ENCODE results near the gene SCG2. TPM values are rescaled to one million over a fixed set of nuclear protein-coding genes. Genes with fewer than 3 reads are reported as not detected.

Gene SCG2
- total and polyA plus RNA-seq, 5 donors, result 0.09 to 0.61 (median 0.23) TPM

DNA sequence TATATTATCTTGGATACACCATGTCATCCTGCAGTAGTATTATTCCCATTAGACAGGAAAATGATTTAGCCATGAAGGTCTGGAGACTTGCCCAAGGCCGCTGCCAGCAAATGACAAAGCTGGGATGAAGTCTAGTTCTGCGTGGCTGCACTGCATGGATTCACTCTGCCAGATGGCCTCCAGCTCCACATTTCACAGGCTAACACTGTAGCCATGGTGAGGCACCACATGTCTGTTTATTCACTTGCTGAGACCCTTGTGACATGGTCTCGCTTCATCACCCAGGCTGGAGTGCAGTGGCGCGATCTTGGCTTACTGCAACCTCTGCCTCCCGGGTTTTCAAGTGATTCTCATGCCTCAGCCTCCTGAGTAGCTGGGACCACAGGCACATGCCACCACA, 31.5 kb upstream of the SCG2 start:
- no peak for ATAC-seq
- intact Hi-C loops (cut with DNase I), result no loop called here
- Histone ChIP-seq H3K27me3 (ENCODE audit: control insufficient read depth, insufficient read depth) (no peaks in the 10 kb centered on the region), H3K9me3 (ENCODE audit: control insufficient read depth, low read length) (no peaks in the 10 kb centered on the region), H3K4me1 (ENCODE audit: control insufficient read depth, insufficient read depth, low read length) (no peaks in the 10 kb centered on the region), H3K4me3 (ENCODE audit: low read length) (no peak overlapping the region), H3K27ac (ENCODE audit: low read length) (no peak overlapping the region)
- no peak for DNase-seq
- WGBS, result 85% methylated on average over 6 of the region's 6 CpGs

DNA sequence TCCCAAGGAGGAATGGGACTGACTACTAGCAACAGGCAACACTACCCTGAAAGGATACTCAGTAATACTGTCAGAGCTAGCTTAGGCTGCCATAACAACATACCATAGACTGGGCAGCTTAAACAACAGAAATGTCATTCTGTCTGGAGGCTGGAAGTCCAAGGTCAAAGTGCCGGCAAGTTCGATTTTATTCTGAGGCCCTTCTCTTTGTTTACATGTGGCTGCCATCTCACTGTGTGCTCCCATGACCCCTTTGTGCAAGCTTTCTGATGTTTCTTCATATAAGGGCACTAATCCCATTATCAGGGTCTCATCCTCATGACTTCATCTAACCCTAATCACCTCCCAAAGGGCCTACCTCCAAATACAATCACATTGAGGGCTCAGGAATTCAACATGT, 30.7 kb upstream of the SCG2 start:
- Histone ChIP-seq H3K4me1 (ENCODE audit: control insufficient read depth, insufficient read depth, low read length) (no peaks in the 10 kb centered on the region), H3K9me3 (ENCODE audit: control insufficient read depth, low read length) (no peaks in the 10 kb centered on the region), H3K27me3 (ENCODE audit: control insufficient read depth, insufficient read depth) (no peaks in the 10 kb centered on the region), H3K27ac (ENCODE audit: low read length) (no peak overlapping the region), H3K4me3 (ENCODE audit: low read length) (no peak overlapping the region)
- DNase-seq, result no peak
- ATAC-seq, result no peak
- 84% methylated on average over 2 of the region's 2 CpGs for WGBS
- intact Hi-C loops (cut with DNase I), result no loop called here

- no peaks in the 10 kb centered on the region for H3K27me3 ChIP-seq (ENCODE audit: control insufficient read depth, insufficient read depth)
- no peak overlapping the region for H3K4me3 ChIP-seq (ENCODE audit: low read length)
- intact Hi-C loops (cut with DNase I), result no loop called here
- DNase-seq, result no peak
- H3K9me3 ChIP-seq (ENCODE audit: control insufficient read depth, low read length), result no peaks in the 10 kb centered on the region
- H3K27ac ChIP-seq (ENCODE audit: low read length), result no peak overlapping the region
- ATAC-seq, result no peak
- no peaks in the 10 kb centered on the region for H3K4me1 ChIP-seq (ENCODE audit: control insufficient read depth, insufficient read depth, low read length)
- 26% methylated on average over 2 of the region's 2 CpGs for WGBS
These were observed 24.6 kb upstream of the SCG2 start for GRCh38 chr2:223626716-223627115.

DNA sequence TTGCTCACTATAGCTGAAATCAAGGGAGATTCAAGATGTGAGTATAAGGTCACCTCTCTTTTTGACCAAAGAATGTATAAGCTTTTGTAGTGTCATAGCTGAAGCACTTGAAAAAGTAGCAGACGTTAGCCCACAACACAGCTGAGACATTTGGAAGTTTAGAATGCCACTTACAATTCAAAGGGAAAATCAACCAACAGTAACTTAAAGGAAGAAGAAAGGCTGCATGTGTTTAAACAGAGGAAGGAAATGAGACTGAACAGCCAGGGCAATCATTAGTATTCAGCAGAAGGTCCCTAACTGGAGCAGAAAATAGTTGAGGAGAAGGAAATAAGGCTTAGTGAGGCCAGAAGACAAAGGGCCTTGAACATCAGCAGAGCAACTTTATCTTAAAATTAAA, 23.5 kb upstream of the SCG2 start:
- H3K9me3 ChIP-seq (ENCODE audit: control insufficient read depth, low read length), result no peaks in the 10 kb centered on the region
- no peaks in the 10 kb centered on the region for H3K4me1 ChIP-seq (ENCODE audit: control insufficient read depth, insufficient read depth, low read length)
- WGBS, result 63% methylated on average over 1 of the region's 1 CpG
- ATAC-seq (no peak), DNase-seq (no peak)
- H3K4me3 ChIP-seq (ENCODE audit: low read length), result no peak overlapping the region
- intact Hi-C loops (cut with DNase I), result no loop called here
- H3K27ac ChIP-seq (ENCODE audit: low read length), result no peak overlapping the region
- H3K27me3 ChIP-seq (ENCODE audit: control insufficient read depth, insufficient read depth), result no peaks in the 10 kb centered on the region

DNA sequence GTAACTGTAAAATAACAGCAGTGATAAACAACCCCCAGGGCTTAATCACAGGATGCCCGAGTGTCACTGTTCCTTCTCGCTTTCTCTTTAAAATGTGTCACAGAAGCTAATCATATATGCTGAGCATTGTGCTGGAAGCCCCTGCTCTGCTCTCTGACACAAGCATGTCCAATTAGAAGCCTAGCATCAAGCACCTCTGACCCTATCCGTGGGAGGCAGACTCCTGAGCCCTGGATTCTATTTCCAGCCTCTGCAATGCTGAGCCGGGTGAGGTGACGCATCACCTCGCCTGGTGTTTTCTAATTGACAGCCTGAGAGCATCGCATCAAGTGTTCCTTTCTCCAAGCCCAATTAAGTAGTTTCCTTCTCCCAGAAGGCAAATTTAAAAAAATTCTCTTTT, 19.7 kb upstream of the SCG2 start:
- H3K27me3 ChIP-seq (ENCODE audit: control insufficient read depth, insufficient read depth), result no peaks in the 10 kb centered on the region
- no peak overlapping the region for H3K4me3 ChIP-seq (ENCODE audit: low read length)
- H3K9me3 ChIP-seq (ENCODE audit: control insufficient read depth, low read length), result no peaks in the 10 kb centered on the region
- 50% methylated on average over 7 of the region's 7 CpGs for WGBS
- ATAC-seq (no peak), DNase-seq (no peak)
- no peak overlapping the region for H3K27ac ChIP-seq (ENCODE audit: low read length)
- intact Hi-C loops (cut with DNase I), result no loop called here
- H3K4me1 ChIP-seq (ENCODE audit: control insufficient read depth, insufficient read depth, low read length), result no peaks in the 10 kb centered on the region

GRCh38 chr2:223619486-223620129, 17.4 kb upstream of the SCG2 start:
- 78% methylated on average over 7 of the region's 7 CpGs for WGBS
- H3K4me1 ChIP-seq (ENCODE audit: control insufficient read depth, insufficient read depth, low read length), result no peaks in the 10 kb centered on the region
- no peak for ATAC-seq
- no peak overlapping the region for H3K4me3 ChIP-seq (ENCODE audit: low read length)
- intact Hi-C loops (cut with DNase I), result no loop called here
- no peaks in the 10 kb centered on the region for H3K9me3 ChIP-seq (ENCODE audit: control insufficient read depth, low read length)
- H3K27me3 ChIP-seq (ENCODE audit: control insufficient read depth, insufficient read depth), result no peaks in the 10 kb centered on the region
- no peak for DNase-seq
- no peak overlapping the region for H3K27ac ChIP-seq (ENCODE audit: low read length)

GRCh38 chr2:223618172-223619035, 16.2 kb upstream of the SCG2 start:
- no peak overlapping the region for H3K27ac ChIP-seq (ENCODE audit: low read length)
- no peaks in the 10 kb centered on the region for H3K9me3 ChIP-seq (ENCODE audit: control insufficient read depth, low read length)
- ATAC-seq (no peak), DNase-seq (peak in 1 of 3 donors; percentile 29)
- H3K4me3 ChIP-seq (ENCODE audit: low read length), result no peak overlapping the region
- H3K27me3 ChIP-seq (ENCODE audit: control insufficient read depth, insufficient read depth), result no peaks in the 10 kb centered on the region
- 29% methylated on average over 13 of the region's 13 CpGs for WGBS
- intact Hi-C loops (cut with DNase I), result no loop called here
- H3K4me1 ChIP-seq (ENCODE audit: control insufficient read depth, insufficient read depth, low read length), result no peaks in the 10 kb centered on the region

DNA sequence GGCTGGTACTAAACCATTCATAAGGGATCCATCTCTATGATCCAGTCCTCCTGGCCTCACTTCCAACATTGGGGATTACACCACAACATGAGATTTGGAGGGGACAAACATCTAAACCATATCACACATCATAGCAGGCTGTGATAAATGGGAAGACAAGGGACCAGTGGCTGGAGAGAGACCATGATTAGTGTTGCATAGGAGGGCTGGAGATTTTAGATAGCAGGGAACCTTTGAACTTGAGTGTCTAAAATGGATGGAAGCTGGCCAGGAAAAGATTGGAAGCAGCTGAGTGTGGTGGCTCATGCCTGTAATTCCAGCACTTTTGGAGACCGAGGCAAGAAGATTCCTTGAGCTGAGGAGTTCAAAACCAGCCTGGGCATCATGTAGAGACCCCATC, 12.4 kb upstream of the SCG2 start:
- Histone ChIP-seq H3K9me3 (ENCODE audit: control insufficient read depth, low read length) (no peaks in the 10 kb centered on the region), H3K4me1 (ENCODE audit: control insufficient read depth, insufficient read depth, low read length) (no peaks in the 10 kb centered on the region), H3K27ac (ENCODE audit: low read length) (no peak overlapping the region), H3K27me3 (ENCODE audit: control insufficient read depth, insufficient read depth) (no peaks in the 10 kb centered on the region), H3K4me3 (ENCODE audit: low read length) (no peak overlapping the region)
- no peak for DNase-seq
- ATAC-seq, result no peak
- WGBS, result 76% methylated on average over 1 of the region's 1 CpG
- intact Hi-C loops (cut with DNase I), result no loop called here

DNA sequence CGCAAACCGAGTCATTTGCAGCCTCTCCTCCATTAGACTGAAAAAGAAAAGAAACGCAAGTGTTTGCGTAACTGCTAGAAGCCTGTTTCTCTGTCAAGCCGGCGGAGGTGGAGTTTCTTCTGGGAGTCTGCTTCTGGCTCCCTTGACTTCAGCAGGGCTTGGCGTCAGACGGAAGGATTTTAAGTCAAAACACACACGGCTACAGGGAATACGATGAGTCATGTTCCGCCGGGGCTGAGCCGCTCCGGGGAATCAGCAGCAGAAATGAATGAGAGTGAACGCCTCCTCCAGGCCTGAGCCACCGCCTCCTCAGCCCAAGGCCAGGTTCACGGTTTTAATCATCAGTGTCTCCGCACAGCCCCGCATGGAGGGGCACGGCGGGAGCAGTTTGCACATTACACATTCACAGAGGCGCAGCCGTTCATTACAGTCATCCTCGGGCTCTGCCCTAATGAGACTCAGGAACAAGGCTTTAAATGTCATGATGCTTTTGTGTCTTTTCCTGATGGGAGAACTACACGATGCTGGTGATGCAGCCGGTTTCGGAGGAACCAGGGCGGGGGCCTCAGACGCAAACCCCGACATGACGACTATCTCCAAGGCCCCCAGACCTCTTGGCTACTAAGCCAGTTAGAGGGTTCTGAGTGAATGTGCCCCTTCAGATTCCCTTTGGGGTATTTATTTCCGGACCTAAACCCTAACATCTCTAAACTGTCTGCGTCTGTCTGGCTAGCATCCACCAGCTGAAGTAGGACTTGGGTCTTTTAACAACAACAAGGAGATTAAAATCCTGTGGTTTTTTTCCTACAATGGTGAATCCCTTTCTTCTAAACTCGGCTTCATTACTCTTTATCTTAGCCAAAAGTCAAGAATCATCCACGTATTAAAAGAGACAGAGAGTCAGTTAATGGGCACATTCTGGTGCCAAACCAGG, 11.1 kb upstream of the SCG2 start:
- H3K9me3 ChIP-seq (ENCODE audit: control insufficient read depth, low read length), result no peaks in the 10 kb centered on the region

GRCh38 chr2:223612501-223612900, 10.3 kb upstream of the SCG2 start:
- no peaks in the 10 kb centered on the region for H3K27me3 ChIP-seq (ENCODE audit: control insufficient read depth, insufficient read depth)
- ATAC-seq, result peak in 1 of 2 donors; percentile 12

More for the DNA sequence above, 11.1 kb upstream of the SCG2 start:
- ATAC-seq, result peak; percentile 97 to 99
- Histone ChIP-seq H3K27me3 (ENCODE audit: control insufficient read depth, insufficient read depth) (no peaks in the 10 kb centered on the region), H3K4me1 (ENCODE audit: control insufficient read depth, insufficient read depth, low read length) (no peaks in the 10 kb centered on the region), H3K4me3 (ENCODE audit: low read length) (peak overlapping the region; percentile 34), H3K27ac (ENCODE audit: low read length) (peak overlapping the region; percentile 26)
- 11% methylated on average over 35 of the region's 35 CpGs for WGBS
- peak; percentile 86 to 90 (median 88) for DNase-seq
- intact Hi-C loops (cut with DNase I), result no loop called here

DNA sequence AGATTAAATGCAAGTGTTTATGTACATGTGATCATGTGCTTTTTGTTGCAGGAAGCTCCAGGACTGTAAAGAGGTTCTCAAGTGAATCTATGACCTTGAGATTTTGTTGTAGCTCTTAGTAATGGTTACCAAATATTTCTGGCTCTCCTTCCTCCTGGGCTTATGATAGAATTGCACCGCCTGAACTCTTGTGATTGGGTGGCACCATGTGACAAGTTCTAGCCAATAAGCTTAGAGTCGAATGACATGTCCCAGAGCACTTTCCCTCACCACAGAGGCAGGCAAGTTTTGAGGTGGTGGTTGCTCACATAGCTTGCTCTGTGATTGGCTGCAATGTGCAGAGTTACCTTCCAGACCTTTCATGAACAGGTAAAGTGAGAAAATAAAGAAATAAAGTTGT, 8.9 kb upstream of the SCG2 start:
- no peak overlapping the region for H3K4me3 ChIP-seq (ENCODE audit: low read length)
- H3K4me1 ChIP-seq (ENCODE audit: control insufficient read depth, insufficient read depth, low read length), result no peaks in the 10 kb centered on the region
- ATAC-seq (no peak), DNase-seq (no peak)
- no peaks in the 10 kb centered on the region for H3K9me3 ChIP-seq (ENCODE audit: control insufficient read depth, low read length)
- no peak overlapping the region for H3K27ac ChIP-seq (ENCODE audit: low read length)
- WGBS, result 87% methylated on average over 2 of the region's 2 CpGs
- intact Hi-C loops (cut with DNase I), result no loop called here
- no peaks in the 10 kb centered on the region for H3K27me3 ChIP-seq (ENCODE audit: control insufficient read depth, insufficient read depth)

More at GRCh38 chr2:223612501-223612900, 10.3 kb upstream of the SCG2 start:
- intact Hi-C loops (cut with DNase I), result no loop called here
- H3K27ac ChIP-seq (ENCODE audit: low read length), result no peak overlapping the region
- H3K4me3 ChIP-seq (ENCODE audit: low read length), result peak overlapping the region; percentile 34
- WGBS, result 54% methylated on average over 5 of the region's 5 CpGs
- H3K4me1 ChIP-seq (ENCODE audit: control insufficient read depth, insufficient read depth, low read length), result no peaks in the 10 kb centered on the region
- DNase-seq, result no peak
- no peaks in the 10 kb centered on the region for H3K9me3 ChIP-seq (ENCODE audit: control insufficient read depth, low read length)
